Measurements from ENCODE around the gene UPF1.
"Not testable (repeated sequence)": the region's sequence is repeated elsewhere in the genome, so short reads cannot be mapped to it uniquely, and the experiment has no call there.

Gene UPF1

DNA sequence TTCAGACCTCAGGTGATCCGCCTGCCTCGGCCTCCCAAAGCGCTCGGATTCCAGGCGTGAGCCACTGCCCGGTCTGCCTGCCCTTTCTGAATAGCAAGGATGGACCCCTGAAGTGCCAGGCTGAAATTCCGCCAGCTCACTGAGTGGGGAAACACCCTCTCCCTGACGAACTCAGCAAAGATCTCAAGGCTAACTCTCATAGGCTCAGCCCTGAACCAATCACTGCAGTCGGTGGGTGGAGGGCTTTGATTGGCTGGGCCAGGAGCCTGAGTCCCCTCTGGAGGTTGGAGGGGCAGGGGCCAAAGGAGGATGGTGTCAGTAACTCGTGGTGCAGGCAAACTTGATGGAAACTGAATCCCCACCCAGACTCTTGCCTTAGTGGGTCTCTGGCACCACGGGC, 29.4 kb upstream of the UPF1 start:
- no peak overlapping the region for H3K27ac ChIP-seq
- TF ChIP-seq, protein P1, sequence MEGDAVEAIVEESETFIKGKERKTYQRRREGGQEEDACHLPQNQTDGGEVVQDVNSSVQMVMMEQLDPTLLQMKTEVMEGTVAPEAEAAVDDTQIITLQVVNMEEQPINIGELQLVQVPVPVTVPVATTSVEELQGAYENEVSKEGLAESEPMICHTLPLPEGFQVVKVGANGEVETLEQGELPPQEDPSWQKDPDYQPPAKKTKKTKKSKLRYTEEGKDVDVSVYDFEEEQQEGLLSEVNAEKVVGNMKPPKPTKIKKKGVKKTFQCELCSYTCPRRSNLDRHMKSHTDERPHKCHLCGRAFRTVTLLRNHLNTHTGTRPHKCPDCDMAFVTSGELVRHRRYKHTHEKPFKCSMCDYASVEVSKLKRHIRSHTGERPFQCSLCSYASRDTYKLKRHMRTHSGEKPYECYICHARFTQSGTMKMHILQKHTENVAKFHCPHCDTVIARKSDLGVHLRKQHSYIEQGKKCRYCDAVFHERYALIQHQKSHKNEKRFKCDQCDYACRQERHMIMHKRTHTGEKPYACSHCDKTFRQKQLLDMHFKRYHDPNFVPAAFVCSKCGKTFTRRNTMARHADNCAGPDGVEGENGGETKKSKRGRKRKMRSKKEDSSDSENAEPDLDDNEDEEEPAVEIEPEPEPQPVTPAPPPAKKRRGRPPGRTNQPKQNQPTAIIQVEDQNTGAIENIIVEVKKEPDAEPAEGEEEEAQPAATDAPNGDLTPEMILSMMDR (conservative IDR thresholded peaks at IDR 0.05) = no peak

DNA sequence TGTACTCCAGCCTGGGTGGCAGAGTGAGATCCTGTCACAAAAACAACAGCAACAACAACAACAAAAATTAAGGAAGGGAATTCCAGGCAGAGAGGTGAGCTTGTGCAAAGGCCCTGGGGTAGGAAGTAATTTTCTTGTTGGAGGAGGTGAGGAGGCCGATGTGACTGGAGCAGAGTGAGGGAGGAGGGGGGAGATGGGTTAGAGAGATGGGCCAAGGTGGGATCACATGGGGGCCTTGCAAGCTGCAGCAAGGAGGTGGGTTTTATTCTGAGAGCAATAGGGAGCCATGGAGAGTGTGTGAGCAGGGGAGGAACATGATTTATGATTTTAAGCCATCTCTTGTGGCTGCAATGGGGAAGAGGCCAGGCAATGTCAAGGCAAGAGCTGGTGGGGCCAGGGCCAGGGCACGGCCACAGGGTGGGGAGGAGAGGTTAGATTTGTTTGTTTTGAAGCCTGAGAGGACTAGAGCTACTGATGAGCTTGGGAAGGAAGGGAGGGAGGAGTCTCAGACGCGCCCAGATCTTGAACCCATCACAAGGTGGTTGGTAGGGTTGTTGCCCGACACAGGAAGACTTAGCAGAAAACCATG, 28.1 kb upstream of the UPF1 start:
- H3K27ac ChIP-seq = no peak overlapping the region
- TF ChIP-seq, protein P1 (conservative IDR thresholded peaks at IDR 0.05) = no peak

DNA sequence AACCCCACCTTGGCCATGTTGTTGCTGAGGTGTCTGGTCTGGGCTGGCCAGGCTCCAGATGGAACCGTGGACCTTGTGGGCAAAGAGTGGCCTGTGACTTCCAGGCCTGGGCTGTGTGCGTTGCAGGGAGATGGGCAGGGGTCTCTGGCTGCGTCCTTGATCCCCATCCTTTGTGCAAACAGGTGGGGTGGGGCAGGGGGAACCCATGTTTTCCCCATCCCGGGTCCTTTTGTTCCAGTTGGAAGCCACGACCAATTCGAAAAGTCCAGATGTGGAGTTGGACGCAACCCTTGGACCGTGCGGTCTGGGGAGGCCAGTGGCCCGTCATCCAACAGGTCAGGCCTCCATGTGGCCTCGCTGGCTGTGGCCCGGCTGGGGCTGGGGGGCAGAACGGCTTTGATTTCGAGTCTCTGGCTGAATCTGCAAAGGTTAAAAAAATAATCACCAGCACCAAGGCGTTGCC, 27.6 kb upstream of the UPF1 start:
- H3K27ac ChIP-seq = no peak overlapping the region

DNA sequence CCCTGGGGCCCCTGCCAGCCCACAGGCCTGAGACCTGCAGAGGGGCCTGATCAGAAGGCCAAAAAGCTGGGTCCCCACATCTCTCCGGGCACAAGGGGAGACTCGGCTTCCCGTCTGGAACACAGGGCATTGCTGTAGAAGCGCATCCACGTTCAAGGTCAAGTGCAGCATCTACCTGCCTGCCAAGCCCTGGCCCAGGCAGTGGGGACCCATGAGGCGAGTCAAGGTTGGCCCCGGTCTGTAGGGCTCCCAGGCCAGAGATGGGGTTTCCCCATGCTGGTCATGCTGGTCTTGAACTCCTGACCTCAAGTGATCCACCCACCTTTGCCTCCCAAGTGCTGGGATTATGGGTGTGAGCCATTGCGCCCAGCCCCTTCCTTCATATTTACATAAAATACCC, 27.1 kb upstream of the UPF1 start:
- no peak overlapping the region for H3K27ac ChIP-seq
- TF ChIP-seq, protein P1 (conservative IDR thresholded peaks at IDR 0.05) = no peak

More for the DNA sequence above, 27.6 kb upstream of the UPF1 start:
- TF ChIP-seq, protein P1 (conservative IDR thresholded peaks at IDR 0.05) = no peak

DNA sequence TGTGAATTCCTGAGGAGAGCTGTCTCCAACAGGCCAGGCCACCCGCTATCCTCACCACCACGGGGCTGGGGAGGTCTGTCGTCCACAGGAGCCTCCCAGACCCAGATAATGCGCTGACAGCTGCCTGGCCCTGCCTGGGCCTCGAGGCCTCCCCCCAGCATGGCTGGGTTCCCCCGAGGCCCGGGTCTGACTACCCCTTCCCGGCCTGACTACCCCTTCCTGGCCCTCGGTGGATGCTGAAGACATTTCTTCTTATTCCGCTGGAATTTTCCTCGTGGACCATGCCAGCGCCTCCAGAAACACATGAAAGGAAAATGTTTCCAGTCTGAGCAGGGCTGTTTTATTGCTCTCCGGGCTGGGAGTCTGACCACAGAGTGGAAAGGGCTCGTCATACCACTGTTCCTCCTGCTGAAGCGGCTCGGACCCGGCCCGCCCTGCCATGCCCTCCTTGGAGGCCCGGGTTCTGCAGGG, 23.9 kb upstream of the UPF1 start:
- TF ChIP-seq, protein P1 (conservative IDR thresholded peaks at IDR 0.05) = no peak
- H3K27ac ChIP-seq = no peak overlapping the region

DNA sequence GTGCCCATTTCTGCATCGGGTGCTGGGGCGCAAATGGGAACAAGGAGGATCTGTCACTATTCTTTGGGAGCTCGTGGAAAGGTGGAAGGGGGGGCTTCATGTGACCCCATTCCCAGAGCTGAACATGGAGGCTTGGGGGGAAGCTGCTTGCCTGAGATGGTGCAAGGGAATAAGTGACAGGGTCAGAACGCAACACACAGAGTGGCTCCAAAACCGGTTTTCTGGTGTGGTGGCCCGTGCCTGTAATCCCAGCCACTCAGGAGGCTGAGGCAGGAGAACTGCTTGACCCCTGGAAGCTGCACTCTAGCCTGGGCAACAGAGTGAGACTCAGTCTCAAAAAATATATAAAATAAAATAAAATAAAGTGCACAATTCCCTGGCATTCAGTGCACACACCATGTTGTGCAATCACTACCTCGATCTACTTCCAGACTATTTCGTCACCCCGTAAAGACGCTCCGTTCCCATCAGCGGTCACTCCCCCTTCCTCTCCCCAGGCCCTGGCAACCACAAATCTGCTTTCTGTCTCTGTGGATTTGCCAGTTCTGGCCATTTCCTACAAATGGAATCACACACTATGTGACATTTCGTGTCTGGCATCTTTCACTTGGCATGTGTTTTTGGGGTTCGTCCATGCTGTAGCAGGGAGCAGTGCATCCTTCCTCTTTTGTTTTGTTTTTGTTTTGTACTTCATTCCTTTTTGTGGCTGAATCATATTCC, 22.4 kb upstream of the UPF1 start:
- H3K27ac ChIP-seq = no peak overlapping the region
- TF ChIP-seq, protein P1 (conservative IDR thresholded peaks at IDR 0.05) = no peak

DNA sequence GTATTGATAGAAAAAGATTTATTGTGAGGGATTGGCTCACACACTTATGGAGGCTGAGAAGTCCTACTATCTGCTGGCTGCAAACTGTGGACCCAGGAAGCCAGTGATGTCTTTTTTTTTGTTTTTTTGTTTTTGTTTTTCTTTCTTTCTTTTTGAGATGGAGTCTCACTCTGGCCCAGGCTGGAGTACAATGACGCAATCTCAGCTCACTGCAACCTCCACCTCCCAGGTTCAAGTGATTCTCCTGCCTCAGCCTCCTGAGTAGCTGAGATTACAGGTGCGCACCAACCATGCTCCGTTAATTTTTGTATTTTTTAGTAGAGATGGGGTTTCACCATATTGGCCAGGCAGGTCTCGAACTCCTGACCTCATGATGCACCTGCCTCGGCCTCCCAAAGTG, 20.1 kb upstream of the UPF1 start:
- not testable (repeated sequence) for H3K27ac ChIP-seq

DNA sequence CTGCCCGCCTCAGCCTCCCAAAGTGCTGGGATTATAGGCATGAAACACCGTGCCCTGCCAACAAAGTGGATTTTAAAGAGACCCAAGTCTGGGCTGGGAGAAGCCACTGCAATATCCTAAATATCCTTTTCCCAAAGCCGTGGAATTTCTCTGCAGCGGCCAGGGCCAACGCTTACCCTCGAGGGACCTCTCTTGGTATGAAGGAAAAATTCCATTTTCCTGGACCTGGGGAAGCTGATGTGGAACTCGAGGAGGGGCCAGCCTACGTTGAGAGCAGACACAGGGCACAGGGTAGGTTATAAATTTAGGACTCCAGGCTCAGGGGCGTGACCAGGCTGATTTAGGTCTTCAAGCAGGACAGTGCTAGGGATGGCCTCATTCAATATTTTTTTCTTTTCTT, 17.7 kb upstream of the UPF1 start:
- H3K27ac ChIP-seq = no peak overlapping the region
- TF ChIP-seq, protein P1 (conservative IDR thresholded peaks at IDR 0.05) = no peak
